Peyer's patch (tissue), 4 donors: Measurements from ENCODE around the gene GALNT8. TPM values are rescaled to one million over a fixed set of nuclear protein-coding genes. Genes with fewer than 3 reads are reported as not detected.

Experiments
- DNase-seq, 3 donors: peaks; one replicate each; pipeline ENCODE4 v3.0.0-alpha.2; 2017 to 2019
- H3K27ac ChIP-seq, 4 donors: fragments of 200-600 bp; sonication (generic); one replicate each; pipeline ENCODE4 v1.5.1; 2016 to 2019
- H3K27me3 ChIP-seq, 2 donors: fragments of 200-600 bp; sonication (generic); one replicate each; pipeline ENCODE4 v1.5.1; 2019
- H3K36me3 ChIP-seq, 3 donors: fragments of 200-600 bp; sonication (generic); one replicate each; pipeline ENCODE4 v1.5.1; 2016 to 2019
- H3K4me1 ChIP-seq, 4 donors: fragments of 200-600 bp; sonication (generic); one replicate each; pipeline ENCODE4 v1.5.1; 2016 to 2019
- H3K4me3 ChIP-seq, 4 donors: fragments of 200-600 bp; sonication (generic); 1 replicate in 3 of 4; 2 replicates in 1 of 4; pipeline ENCODE4 v1.5.1; 2016 to 2019; ENCODE audit warnings: mild to moderate bottlenecking in 1 of 4
- H3K9me3 ChIP-seq, 4 donors: fragments of 200-600 bp; sonication (generic); one replicate each; pipeline ENCODE4 v1.5.1; 2016 to 2019; ENCODE audit warnings: mild to moderate bottlenecking in 1 of 4
- POLR2A ChIP-seq, 2 donors: fragments of 450-650 bp; IDR thresholded peaks; one replicate each; pipeline ENCODE4 v1.5.1; 2017; ENCODE audit warnings: antibody characterized with exemption in 2 of 2, mild to moderate bottlenecking in 2 of 2, moderate library complexity in 2 of 2
- total RNA-seq, 4 donors: library from RNA; depleted of rRNA; stranded (reverse); fragments of >200 nt; gene quantifications; one replicate each; pipeline ENCODE4 v1.1.0, GENCODE V29; 2016
- TF ChIP-seq, protein P1 (sequence below), 6 experiments: fragments of 450-650 bp in 4 of 6; fragments of 200-600 bp in 2 of 6; sonication (generic) in 1 of 6; IDR thresholded peaks; one replicate each; pipeline ENCODE4 v1.5.1; 2017 to 2019; ENCODE audit warnings: antibody characterized with exemption in 6 of 6, mild to moderate bottlenecking in 3 of 6, moderate library complexity in 1 of 6

Gene GALNT8
- total RNA-seq, 4 donors from 2014 or later: 17.7 to 58.6 (median 31.5) TPM

DNA sequence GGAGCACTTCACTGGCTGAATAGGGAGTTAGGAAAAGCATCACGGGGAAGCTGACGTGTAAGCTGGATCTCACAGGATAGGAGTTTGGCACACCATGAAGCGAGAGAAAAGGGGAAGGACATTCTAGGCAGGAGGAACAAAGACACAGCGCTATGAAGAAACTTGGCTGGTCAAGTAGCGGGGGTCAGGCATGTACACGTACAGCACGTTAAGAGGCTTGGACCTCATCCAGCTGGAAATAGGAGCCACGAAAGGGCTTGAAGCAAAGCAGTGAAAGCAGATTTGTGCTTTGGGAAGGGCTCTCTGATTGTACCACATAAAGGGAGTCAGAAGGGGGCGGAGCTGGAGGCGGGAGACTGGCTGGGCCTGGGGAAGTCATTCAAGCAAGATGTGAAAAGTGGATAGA, 19.6 kb upstream of the GALNT8 start:
- Histone ChIP-seq H3K27me3 (no peaks in the 10 kb centered on the region), H3K4me3 (no peak overlapping the region), H3K27ac (peak overlapping the region in 1 of 4 donors; percentile 14), H3K9me3 (no peaks in the 10 kb centered on the region), H3K36me3 (no peaks in the 10 kb centered on the region), H3K4me1 (no peaks in the 10 kb centered on the region)
- peak in 1 of 3 donors; percentile 51 for DNase-seq
- TF ChIP-seq, protein P1, sequence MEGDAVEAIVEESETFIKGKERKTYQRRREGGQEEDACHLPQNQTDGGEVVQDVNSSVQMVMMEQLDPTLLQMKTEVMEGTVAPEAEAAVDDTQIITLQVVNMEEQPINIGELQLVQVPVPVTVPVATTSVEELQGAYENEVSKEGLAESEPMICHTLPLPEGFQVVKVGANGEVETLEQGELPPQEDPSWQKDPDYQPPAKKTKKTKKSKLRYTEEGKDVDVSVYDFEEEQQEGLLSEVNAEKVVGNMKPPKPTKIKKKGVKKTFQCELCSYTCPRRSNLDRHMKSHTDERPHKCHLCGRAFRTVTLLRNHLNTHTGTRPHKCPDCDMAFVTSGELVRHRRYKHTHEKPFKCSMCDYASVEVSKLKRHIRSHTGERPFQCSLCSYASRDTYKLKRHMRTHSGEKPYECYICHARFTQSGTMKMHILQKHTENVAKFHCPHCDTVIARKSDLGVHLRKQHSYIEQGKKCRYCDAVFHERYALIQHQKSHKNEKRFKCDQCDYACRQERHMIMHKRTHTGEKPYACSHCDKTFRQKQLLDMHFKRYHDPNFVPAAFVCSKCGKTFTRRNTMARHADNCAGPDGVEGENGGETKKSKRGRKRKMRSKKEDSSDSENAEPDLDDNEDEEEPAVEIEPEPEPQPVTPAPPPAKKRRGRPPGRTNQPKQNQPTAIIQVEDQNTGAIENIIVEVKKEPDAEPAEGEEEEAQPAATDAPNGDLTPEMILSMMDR (IDR thresholded peaks at IDR 0.05): no peak

DNA sequence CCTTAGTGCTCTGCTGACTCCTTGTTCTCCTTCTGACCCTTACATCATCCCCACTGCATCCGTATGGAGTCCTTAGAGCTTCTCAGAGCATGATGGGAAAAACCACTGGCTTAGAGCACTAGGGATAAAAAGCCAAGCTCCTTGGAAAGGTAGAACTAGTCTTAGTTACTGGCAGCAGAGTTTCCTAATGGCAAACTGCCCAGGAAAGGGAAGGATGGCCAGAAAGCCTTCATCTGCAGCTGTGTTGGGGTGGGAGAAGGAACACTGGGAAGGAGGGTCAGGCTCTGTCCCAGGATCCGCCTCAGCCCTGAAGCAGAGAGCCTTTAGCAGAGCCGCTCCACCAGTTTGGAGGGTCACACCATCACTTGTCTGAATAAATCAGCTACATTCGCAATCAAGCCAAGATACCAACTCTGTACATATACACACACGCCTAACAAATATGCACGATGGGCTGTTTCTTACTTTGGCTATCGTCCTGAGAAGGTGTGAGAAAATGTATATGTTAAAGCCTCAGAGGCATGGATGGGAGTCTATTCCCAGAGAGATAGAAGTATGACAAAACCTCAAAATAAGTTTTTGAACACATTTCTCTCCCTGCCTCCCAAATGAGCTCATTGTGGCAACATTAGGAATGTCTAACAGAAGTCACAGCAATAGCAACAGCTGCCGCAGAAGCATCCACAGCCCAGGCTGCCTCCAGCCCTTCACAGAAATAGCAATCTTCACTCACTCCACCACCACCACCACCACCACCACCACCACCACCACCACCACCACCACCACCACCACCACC, 18.6 kb upstream of the GALNT8 start:
- Histone ChIP-seq H3K9me3 (no peaks in the 10 kb centered on the region), H3K4me3 (no peak overlapping the region), H3K36me3 (no peaks in the 10 kb centered on the region), H3K27ac (peak overlapping the region in 1 of 4 donors; percentile 14), H3K27me3 (no peaks in the 10 kb centered on the region), H3K4me1 (no peaks in the 10 kb centered on the region)
- TF ChIP-seq, protein P1 (IDR thresholded peaks at IDR 0.05): no peak
- no peak for DNase-seq

DNA sequence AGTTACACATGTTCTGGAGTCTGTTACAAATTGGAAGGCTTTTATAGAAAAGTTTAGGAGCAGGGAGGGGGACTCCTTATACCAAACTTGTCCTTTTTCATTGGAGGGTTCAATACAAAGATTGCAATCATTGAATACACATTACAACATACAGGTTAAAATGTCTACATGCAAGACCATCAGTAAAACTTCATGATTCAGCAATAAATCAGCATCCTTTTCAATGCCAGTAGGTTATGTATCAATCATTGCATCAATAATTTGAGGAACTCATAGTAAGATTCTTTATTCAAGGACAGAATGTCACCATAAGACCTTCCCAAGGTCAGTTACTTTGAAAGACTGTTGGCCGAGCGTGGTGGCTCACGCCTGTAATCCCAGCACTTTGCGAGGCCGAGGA, 16.5 kb upstream of the GALNT8 start:
- H3K9me3 ChIP-seq: no peaks in the 10 kb centered on the region
- H3K4me1 ChIP-seq: no peaks in the 10 kb centered on the region
- no peak for TF ChIP-seq POLR2A (IDR thresholded peaks at IDR 0.05)
- TF ChIP-seq, protein P1 (IDR thresholded peaks at IDR 0.05): no peak
- H3K27me3 ChIP-seq: no peaks in the 10 kb centered on the region
- H3K4me3 ChIP-seq: no peak overlapping the region
- H3K27ac ChIP-seq: no peak overlapping the region
- H3K36me3 ChIP-seq: no peaks in the 10 kb centered on the region
- no peak for DNase-seq

DNA sequence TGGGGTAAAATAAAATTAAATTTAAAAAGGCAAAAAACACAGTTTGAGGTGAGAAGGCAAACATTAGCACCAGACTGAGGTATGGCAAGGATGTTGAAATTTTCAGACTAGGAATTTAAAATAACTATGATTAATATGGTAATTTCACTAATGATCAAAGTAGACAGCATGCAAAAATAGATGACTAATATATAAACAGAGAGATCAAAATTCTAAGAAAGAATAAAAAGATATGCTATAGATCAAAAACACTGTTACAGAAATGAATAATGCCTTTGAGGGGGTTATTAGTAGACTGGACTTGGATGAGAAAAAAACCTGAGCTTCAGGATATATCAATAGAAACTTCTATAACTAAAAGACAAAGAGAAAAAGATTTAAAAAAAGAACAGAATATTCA, 14.4 kb upstream of the GALNT8 start:
- Histone ChIP-seq H3K36me3 (no peaks in the 10 kb centered on the region), H3K27ac (no peak overlapping the region), H3K27me3 (no peaks in the 10 kb centered on the region), H3K9me3 (no peaks in the 10 kb centered on the region), H3K4me3 (no peak overlapping the region), H3K4me1 (no peaks in the 10 kb centered on the region)
- no peak for TF ChIP-seq POLR2A (IDR thresholded peaks at IDR 0.05)
- TF ChIP-seq, protein P1 (IDR thresholded peaks at IDR 0.05): no peak
- no peak for DNase-seq

DNA sequence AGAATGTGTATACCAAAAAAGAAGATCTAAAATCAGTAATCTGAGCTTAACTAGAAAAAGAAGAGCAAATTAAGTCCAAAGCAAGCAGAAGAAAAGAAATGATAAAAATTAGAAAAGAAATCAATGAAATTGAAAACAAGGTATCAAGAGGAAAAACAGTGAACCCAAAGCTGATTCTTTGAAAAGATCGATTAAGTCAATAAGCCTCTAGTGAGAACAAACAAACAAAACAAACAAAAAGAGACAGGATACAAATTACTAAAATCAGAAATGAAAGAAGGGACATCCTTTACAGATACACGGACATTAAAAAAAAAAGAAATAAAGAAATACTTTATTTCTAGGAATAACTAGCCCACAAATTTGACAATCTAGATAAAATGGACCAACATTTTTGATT, 12.9 kb upstream of the GALNT8 start:
- no peak for TF ChIP-seq POLR2A (IDR thresholded peaks at IDR 0.05)
- TF ChIP-seq, protein P1 (IDR thresholded peaks at IDR 0.05): no peak
- Histone ChIP-seq H3K4me1 (no peaks in the 10 kb centered on the region), H3K27me3 (no peaks in the 10 kb centered on the region), H3K27ac (no peak overlapping the region), H3K4me3 (no peak overlapping the region), H3K36me3 (no peaks in the 10 kb centered on the region), H3K9me3 (no peaks in the 10 kb centered on the region)
- no peak for DNase-seq
